NCI-H128 (cell line): ENCODE results near the gene KCNB1.

Experiments used
- DNase-seq: peaks from one replicate; lab custom pipeline; 2025; ENCODE audit not compliant: unreplicated experiment; lab: John Stamatoyannopoulos, UW

The KCNB1 gene

DNA sequence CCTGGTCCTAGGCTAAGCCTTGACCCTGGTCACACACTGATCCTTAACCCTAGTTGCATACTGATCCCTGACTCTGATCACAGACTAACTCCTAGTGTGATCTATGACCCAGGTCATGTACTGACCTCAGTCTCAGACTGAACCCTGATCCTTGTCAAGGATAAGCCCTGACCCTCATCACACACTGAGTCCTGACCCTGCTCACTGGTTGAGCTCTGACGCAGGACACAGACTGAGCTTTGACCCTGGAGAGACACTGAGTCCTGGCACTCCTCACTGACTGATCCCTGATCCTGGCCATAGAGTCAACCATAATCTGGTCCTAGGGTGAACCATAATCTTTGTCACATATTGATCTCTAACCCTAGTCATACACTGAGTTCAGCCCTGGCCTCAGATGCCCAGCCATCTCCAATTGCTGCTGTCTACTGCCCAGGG, 37.9 kb downstream of the KCNB1 start:
- no peak for DNase-seq

- no peak for DNase-seq
Observed at GRCh38 chr20:49437057-49437456, 45.4 kb downstream of the KCNB1 start.

DNA sequence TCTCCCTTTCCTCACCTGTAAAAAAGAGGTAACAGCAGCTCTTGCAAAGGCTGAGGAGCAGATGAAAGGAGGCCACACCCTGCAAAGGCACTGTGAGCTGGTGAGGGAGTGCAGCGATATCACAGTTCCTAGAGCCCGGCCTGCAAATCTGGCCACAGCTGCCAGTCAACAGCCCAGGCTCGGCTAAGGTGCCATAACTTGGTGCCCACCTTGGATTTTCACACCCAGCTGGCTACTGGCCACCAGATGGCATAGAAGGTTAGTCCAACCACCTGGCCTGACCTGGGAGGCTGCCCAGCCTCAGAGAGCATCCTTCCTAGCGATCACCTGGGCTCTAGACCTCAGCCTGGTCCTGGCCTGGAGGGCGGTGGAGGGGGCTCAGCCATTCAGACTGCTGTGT, 46.8 kb downstream of the KCNB1 start:
- no peak for DNase-seq

DNA sequence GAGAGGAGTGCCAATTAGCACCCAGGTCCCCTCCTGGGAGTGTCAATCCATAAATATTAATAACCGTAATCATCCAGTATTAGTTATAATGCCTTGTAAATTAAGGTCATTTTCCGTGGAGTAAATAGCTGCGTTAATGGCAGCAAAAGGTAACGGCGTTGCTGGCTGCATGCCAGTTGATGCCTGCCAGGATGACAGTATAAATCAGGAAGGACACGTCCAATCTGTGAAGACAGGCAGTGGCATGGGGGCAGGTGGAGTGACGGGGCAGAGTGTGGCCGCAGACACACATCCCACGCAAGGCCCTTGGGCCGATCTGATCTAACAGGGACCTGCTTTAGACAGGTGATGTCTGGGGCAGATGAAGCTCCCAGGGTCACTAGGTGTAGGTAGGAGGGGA, 49.1 kb downstream of the KCNB1 start:
- no peak for DNase-seq

DNA sequence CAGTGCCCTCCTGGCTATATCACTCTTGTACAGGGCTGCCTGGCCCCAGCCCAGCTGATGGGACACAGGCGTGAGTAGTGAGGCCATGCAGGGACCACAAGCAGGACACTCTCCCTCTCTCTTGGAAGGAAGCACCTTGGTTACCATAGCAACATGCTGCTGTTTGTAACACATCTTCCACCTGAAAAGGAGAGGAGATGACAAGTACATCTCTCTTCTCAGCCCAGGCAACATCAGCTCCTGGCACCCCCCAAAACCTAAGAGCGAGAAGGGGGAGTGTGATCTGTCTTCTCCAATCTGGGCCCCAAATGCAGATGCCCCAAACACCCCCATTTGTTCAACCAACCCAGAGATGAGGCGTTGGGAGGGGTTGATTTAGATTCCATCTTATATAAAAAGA, 49.9 kb downstream of the KCNB1 start:
- DNase-seq, result no peak

DNA sequence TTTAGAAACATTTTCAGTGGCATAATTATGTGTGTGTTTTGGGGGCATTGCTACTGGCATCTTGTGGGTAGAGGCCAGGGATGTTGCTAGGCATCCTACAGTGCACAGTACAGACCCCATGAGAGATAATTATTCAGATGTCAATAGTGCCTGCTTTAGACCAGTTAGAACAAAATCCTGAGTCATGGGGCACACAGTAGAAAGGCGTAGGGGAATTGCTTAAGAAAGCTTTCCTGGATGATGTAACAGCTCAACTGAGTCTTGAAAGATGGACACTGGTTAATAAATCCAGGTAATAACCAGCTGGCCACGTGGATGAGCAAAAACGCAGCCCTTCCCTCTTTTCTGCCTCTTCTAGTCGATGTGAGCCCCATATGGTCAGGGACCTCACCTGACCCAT, 51.1 kb downstream of the KCNB1 start:
- DNase-seq, result no peak

- no peak for DNase-seq
Observed at GRCh38 chr20:49430320-49430719, 52.1 kb downstream of the KCNB1 start.

- no peak for DNase-seq
Observed at GRCh38 chr20:49427751-49428518, 54.5 kb downstream of the KCNB1 start.

DNA sequence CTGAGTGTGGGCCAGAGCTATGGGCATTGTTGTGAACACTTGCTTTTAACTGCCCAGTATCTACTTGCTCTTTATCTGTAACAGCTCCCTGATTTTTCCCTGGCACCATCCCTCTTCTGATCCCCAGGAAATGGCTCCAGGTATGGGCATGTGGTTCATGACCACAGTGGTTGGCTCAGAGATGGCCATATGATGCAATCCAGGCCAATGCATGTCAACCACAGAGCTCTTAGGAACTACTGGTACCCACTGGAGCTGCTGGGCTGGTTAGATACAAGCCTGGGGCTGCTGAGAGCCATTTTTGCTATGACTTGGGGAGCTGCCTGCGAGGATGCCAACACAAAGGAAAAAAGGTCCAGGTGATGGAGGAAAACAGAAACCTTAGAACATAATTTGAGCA, 55.6 kb downstream of the KCNB1 start:
- DNase-seq, result no peak

- no peak for DNase-seq
Observed at GRCh38 chr20:49426395-49426794, 56.1 kb downstream of the KCNB1 start.

DNA sequence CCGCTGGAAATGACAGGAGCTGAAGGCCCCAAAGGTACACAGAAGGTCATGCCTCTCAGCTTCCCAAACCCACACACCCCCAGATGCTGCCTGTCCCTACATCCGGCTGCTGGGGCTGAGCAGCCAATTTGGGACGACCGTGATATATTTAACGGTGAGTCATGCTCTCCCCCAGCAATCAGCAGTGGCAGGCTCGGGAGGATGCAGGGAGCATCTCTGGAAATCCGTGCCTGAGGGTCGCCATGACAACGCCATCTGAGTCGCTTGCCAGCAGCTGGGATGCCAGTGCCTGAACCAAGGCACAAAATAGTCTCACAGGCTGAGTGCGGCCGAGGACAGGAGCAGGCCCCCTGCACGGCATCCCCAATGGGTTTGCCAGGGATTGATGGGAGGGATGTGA, 57.9 kb downstream of the KCNB1 start:
- no peak for DNase-seq

DNA sequence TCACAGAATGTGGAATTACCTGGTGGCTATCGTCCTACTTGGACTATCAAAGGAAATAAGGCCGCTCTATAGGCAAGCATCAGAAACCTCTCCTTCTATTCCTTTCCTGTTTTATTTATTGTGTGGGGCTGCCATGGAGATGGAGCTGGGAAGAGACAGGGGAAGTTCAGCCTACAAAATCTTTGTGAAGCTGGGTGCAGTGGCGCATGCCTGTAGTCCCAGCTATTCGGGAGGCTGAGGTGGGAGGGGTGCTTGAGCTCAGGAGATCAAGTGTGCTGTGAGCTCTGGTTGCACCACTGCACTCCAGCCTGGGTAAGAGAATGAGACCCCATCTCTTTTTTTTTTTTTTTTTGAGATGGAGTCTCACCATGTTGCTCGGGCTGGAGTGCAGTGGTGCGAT, 60.3 kb downstream of the KCNB1 start:
- DNase-seq, result no peak

- no peak for DNase-seq
Observed at GRCh38 chr20:49420811-49421295, 61.6 kb downstream of the KCNB1 start.

- DNase-seq, result no peak
Observed at GRCh38 chr20:49420292-49420691, 62.2 kb downstream of the KCNB1 start.

- DNase-seq, result no peak
Observed at GRCh38 chr20:49419785-49420184, 62.7 kb downstream of the KCNB1 start.

DNA sequence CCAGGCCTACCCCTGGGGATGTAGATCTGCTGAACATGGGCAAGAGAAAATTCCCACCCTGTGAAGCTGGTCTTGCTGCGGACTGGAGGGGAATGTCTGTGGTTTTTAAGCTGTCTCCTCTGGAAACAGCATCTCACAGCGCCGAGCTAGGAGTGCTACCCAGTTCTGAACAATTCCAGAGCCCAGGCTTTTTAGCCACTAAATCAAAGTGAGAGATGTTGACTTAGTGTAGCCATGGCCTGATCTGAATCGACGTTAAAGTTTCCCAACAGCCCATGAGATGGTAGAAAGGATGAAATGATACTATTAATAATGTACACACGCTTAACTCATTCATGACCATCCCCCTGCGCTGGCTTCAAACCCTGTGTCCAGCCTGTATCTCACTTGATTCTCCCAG, 63.7 kb downstream of the KCNB1 start:
- DNase-seq, result no peak

GRCh38 chr20:49417843-49418555, 64.5 kb downstream of the KCNB1 start:
- DNase-seq, result no peak

DNA sequence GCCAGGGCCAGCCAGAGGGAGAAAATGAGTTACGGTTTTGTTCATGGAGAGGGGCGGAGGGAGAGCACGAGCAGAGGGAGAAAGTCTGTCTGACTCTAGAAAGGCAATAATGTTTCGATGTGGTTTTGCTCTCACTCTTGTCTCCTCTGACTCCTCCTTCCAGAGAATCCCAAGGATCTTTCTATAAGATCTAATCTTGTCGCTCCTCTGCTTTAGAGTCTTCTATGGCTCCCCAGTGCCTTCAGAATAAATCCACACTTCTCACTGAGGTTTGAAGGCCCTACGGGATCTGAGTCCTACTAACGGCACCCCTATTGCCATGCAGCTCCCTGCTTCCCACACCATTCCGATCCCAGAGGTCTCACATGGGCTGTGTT, 66.8 kb downstream of the KCNB1 start:
- DNase-seq, result no peak

DNA sequence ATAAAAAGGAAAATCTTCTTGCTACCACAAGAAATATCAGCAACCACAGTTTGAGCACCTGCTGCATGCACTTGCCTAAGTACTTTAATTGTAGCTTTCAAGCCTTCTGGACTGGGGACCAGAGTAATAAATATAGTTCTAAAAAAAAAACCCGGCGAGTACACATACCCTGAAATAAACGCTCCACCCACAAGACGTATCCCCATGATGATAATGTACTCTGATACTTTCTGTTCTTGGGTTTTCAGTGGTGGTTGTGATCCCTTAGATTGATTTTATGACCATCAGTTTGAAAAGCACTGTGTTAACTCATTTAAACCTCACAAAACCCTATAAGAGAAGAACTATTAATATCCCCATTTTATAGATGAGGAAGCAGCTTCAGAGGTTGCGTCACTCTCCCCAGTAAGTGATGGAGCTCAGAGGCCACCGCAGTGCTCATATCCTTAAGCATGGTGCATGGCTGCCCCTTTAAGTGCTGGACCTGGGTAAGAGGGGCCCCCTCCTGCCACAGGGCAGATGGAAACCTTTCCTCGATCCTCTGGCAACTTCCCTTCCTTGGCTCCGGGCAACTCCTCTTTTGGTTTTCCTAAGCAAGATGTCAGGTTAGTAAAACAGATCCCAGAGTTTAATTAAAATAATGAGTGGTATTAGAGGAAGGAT, 67.3 kb downstream of the KCNB1 start:
- DNase-seq, result no peak

GRCh38 chr20:49413677-49414076, 68.8 kb downstream of the KCNB1 start:
- no peak for DNase-seq

- no peak for DNase-seq
Observed at GRCh38 chr20:49412953-49413352, 69.5 kb downstream of the KCNB1 start.

DNA sequence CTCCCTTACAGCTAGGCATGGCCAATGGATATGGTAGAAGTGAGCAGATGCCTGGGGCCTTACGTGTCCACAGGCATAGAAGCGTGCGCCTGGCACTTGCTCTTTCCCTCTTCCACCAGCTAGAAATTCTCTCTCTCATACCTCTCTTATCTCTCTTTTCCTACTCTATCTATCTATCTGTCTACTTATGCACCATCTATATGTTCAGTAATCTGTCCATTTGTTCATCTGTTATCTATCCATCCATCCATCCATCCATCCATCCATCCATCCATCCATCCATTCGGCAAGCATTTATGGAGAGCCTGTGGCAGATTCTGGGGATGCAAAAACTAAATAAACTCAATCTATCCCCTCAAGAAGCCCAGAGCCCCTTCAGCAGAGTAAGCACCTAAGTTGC, 70.2 kb downstream of the KCNB1 start:
- DNase-seq, result no peak
